Measurements from ENCODE around the gene XPO1.
"Not testable (repeated sequence)": the region's sequence is repeated elsewhere in the genome, so short reads cannot be mapped to it uniquely, and the experiment has no call there.

The XPO1 gene

DNA sequence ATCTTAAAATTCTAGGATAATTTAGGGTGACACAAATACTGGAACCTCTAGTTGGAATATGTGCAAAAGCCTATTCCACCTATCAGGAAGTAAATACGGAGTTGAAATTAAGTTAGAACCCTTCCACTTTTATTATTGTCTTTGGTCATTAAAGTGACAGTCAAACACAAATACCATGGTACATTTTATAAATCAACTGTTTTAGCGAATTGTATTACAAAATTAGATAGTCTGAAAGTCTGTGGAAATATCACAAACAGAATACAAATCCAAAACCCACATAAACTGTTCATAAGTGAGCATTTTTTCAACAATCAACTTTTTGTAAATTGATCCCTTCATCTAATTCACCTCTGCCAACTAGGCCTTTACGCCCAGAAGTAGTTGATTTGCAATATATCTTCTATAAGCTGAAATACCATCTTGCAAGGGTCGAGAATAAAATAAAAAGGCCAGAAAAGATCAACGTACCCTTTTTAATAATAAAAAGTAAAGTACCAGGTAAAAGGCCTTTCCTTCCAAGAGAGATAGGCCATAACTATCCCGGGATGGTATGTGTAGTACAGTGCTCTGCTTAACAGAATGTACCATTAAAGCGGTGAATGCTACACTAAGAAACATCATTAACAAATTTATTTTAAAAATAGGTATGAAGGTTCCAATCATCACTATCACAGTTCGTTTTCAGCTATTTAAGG is 68.6 kb downstream of the XPO1 start:
- no peak for DNase-seq (ENCODE audit: low read depth in 2 of 2)

DNA sequence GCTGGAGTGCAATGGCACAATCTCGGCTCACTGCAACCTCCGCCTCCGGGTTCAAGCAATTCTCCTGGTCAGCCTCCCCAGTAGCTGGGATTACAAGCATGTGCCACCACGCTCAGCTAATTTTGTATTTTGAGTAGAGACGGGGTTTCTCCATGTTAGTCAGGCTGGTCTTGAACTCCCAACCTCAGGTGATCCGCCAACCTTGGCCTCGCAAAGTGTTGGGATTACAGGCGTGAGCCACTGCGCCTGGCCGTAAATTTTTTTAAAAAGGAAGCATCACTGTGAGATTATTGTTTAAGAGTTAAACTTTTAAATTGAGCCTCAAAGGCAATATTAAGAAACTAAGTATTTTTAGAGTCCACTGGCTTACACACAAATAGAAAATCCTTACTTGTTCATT is 69.9 kb downstream of the XPO1 start:
- not testable (repeated sequence) for DNase-seq (ENCODE audit: low read depth in 2 of 2)

DNA sequence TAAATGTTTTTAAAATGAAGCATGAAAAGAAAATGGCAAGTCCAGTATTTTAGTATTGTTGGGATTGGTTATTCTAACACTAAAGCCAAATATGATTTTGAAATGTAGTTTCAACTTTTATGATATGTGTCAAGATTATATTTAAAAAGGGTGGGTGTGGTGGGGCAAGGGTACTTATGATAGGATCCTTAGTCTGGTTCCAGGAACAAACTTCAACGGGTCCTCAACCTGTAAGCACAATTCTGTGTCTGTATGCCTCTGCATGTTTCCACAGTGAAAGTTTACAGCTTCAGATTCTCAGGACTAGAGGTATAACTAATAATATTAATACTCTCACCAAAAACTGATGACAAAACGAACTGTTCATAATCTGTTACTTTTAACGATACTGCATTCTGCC is 73.1 kb downstream of the XPO1 start:
- DNase-seq (ENCODE audit: low read depth in 2 of 2) = no peak

DNA sequence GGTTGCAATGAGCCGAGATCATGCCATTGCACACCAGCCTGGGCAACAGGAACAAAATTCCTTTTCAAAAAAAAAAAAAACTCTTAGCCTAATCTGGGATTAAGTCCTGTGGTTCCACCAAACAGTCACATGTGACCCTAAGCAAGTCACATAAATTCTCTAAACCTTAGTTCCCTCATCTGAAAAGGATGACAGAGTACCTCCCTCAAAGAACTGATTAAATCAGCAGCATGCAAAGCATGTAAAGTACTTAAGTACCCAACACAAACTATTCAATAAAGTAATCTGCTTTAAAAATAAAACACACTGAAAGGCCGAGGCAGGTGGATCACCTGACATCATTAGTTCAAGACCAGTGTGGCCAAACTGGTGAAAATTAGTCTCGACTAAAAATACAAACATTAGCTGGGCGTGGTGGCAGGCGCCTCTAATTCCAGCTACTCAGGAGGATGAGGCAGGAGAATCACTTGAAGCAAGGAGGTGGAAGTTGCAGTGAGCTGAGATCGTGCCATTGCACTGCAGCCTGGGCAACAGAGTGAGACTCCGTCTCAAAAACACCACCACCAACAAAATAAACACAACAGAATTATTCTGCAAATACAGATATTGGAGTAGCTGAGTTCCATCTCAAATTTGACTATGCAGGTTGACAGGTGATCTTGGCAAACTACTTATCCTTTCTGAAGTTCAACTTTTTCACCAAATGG is 74.2 kb downstream of the XPO1 start:
- no peak for DNase-seq (ENCODE audit: low read depth in 2 of 2)

DNA sequence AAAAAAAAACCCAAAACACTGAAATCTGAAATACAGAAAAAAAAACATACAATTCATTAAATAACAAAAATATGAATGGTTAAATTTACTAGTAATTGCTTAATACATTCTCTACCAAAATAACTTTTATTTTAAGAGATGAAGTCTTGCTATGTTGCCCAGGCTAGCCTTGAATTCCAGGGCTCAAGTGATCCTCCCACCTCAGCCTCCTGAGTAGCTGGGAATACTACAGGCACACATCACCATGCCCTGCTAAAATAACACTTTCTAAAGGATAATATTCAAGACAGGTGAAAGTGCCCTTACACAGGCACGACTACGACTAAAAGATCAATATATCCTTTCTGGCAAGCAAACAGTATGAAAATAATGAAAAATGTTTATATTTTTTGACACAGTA is 76.8 kb downstream of the XPO1 start:
- DNase-seq (ENCODE audit: low read depth in 2 of 2) = no peak

DNA sequence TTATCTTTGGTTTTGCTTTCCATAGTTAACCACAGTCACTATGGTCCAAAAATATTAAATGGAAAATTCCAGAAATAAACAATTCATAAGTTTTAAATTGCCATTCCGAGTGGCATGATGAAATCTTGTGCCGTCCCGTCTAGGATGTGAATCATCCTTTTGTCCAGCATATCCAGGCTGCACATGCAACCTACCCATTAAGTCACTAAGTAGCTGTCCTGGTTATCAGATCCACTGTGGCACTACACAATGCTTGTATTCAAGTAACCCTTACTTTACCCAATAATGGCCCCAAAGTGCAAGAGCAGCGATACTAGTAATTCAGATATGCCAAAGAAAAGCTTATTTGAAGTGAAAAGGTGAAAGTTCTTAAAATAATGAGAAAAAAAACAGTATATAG is 78.0 kb downstream of the XPO1 start:
- DNase-seq (ENCODE audit: low read depth in 2 of 2) = no peak

DNA sequence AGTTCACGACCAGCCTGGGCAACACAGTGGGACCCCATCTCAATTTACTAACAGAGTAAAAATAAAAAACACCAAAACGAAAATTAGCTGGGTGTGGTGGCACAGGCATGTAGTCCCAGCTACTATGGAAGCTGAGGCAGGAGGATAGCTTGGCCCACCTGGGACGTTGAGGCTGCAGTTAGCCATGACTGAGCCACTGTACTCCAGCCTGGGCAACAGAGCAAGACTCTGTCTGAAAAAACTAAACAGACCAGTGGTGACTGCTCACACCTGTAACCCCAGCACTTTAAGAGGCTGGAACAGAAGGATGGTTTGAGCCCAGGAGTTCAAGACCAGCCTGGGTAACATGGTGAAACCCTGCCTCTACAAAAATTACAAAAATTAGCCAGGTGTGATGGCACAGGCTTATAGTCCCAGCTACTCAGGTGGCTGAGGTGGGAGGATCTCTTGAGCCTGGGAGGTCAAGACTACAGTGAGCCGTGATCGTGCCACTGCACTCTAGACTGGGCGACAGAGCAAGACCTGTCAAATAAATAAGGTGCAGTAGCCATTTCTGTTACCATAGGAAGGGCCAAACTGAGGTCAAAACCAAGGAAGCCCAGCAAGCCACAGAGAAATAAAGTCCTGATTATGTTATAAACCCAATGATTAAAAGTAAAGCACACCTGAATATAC is 81.3 kb downstream of the XPO1 start:
- no peak for DNase-seq (ENCODE audit: low read depth in 2 of 2)

DNA sequence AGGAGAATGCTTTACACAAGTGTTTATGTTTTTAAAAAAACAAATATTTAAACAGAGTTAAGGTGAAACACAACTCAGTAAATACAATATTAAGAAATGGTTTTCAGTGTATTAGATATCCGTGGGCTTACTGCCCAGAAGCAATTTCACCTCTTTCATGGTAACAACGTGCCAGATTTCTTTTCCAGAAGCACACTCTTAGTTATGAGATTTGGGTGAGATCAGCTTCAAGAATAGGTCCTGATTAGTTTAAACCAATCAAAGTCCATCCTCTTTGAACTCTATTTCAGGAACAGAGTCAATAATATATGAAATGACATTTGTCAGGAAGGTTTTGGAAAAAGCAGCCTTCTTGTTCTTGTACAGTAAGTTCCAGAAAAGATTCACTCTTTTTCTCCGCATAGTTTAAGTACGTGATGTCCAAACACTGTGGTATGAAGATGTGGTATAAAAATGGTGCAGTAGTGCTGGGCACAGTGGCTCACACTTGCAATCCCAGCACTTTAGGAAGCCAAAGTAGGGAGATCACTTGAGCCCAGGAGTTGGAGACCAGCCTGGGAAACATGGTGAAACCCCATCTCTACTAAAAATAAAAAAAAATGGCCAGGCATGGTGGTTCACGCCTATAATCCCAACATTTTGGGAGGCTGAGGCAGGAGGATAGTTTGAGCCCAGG is 81.9 kb downstream of the XPO1 start:
- DNase-seq (ENCODE audit: low read depth in 2 of 2) = no peak

DNA sequence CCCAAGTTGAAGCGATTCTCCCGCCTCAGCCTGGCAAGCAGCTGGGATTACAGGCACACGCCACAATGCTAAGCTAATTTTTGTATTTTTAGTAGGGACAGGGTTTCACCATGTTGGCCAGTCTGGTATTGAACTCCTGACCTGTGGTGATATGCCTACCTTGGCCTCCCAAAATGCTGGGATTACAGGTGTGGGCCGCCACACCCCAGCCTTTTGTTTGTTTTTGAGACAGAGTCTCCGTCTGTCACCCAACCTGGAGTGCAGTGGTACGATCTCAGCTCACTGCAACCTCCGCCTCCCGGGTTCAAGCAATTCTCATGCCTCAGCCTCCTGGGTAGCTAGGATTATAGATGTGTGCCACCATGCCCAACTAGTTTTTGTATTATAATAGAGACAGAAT is 83.2 kb downstream of the XPO1 start:
- DNase-seq (ENCODE audit: low read depth in 2 of 2) = not testable (repeated sequence)

DNA sequence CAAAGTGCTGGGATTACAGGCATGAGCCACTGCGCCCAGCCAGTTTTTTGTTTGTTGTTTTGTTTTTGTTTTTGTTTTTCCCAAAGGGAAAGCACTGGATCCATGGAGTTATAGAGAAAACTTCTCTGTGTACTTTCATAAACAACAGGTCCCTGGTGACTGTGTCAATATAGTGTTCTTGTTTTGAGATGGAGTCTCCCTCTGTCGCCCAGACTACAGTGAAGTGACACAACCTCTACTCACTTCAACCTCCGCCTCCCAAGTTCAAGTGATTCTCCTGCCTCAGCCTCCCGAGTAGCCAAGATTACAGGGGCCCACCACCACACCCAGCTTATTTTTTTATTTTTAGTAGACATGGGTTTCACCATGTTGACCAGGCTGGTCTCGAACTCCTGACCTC is 83.8 kb downstream of the XPO1 start:
- DNase-seq (ENCODE audit: low read depth in 2 of 2) = no peak

DNA sequence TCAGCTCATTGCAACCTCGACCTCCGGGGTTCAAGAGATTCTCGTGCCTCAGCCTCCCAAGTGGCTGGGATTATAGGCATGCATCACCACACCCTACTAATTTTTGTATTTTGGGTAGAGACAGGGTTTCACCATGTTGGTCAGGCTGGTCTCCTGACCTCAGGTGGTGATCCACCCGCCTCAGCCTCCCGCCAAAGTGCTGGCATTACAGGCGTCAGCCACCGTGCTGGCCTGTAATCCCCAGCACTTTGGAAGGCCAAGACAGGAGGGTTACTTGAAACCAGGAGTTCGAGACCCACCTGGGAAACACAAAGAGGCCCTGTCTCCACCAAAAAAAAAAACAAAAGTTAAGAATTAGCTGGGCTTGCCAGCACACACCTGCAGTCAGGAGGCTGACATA is 85.8 kb downstream of the XPO1 start:
- DNase-seq (ENCODE audit: low read depth in 2 of 2) = no peak

DNA sequence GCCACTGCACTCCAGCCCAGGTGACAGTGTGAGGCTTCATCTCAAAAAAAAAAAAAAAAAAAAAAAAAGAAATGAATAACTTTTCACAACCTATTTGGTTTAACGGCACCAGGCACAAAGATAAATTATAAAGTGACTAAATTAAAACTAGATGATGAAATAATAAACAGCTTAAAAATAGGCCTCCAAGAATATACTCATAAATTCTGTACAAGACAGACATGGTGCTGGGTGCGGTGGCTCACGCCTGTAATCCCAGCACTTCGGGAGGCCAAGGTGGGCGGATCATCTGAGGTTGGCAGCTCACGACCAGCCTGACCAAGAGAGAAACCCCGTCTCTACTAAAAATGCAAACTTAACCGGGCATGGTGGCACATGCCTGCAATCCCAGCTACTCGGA is 87.0 kb downstream of the XPO1 start:
- DNase-seq (ENCODE audit: low read depth in 2 of 2) = no peak

DNA sequence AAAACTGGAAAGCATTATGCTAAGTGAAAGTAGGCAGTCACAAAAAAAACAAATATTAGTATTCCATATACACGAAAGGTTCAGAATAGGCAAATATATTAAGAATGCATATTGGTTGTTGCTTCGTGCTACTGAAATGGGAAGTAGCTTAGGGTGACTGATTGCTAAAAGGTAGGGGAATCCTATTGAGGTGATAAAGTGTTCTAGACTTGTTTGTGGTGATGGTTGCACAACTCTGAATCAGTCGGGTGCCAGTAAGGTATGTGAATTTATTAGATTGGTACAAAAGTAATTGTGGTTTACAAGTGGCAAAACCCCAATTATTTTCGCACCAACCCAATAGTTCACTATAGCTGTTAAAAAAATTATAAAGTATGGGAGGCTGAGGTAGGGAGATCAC is 88.0 kb downstream of the XPO1 start:
- DNase-seq (ENCODE audit: low read depth in 2 of 2) = no peak

DNA sequence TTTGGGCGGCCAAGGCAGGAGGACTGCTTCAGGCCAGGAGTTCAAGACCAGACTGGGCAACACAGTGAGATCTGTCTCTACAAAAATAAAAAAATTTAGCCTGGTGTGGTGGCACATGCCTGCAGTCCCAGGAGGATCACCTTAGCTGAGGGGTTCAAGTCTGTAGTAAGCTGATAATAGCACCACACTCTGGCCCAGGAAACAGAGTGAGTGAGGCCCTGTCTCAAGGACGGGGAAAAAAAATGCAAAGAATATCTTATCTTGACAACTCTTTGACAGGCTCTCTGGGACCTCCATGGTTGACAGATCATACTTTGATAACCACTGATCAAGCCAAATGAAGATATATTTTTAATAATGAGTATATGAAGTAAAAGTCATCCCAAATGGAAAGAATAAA is 89.9 kb downstream of the XPO1 start:
- DNase-seq (ENCODE audit: low read depth in 2 of 2) = no peak

DNA sequence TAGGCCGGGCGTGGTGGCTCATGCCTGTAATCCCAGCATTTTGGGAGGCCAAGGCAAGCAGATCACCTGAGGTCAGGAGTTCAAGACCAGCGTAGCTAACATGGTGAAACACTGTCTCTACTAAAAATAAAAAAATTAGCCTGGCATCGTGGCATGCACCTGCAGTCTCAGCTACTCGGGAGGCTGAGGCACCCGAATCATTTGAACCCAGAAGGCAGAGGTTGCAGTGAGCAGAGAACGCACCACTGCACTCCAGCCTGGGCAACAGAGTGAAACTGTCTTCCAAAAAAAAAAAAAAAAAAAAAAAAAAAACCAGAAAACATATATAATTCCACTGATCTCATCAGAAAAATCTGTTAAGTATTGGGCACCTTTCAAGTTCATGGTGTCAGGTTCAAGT is 91.2 kb downstream of the XPO1 start:
- not testable (repeated sequence) for DNase-seq (ENCODE audit: low read depth in 2 of 2)

DNA sequence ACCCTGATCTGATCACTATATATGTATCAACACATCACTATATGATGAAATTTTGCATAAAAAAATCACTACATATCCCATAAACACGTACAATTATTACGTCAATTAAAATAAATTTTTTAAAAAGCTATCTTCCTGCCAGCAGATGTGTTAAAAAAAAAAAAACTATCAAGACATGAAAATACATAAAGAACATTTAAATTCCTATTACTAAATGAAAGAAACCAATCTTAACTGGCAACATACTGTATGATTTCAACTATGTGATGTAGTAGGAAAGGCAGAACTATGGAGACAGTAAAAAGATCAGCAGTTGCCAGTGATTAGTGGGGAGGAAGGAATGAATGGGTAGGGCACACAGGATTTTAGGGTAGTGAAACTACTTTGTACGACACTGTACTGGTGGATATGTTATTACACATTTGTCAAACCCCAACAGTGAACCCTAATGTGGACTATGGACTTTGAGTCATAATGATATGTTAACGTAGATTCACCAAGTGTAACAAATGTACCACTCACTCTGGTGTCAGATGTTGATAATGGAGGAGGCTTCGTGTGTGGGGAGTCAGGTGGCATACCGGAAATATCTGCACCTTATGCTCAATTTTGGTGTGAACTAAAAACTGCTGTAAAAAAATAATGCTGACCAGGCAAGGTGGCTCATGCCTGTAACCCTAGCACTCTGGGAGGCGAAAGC is 94.7 kb downstream of the XPO1 start:
- no peak for DNase-seq (ENCODE audit: low read depth in 2 of 2)

DNA sequence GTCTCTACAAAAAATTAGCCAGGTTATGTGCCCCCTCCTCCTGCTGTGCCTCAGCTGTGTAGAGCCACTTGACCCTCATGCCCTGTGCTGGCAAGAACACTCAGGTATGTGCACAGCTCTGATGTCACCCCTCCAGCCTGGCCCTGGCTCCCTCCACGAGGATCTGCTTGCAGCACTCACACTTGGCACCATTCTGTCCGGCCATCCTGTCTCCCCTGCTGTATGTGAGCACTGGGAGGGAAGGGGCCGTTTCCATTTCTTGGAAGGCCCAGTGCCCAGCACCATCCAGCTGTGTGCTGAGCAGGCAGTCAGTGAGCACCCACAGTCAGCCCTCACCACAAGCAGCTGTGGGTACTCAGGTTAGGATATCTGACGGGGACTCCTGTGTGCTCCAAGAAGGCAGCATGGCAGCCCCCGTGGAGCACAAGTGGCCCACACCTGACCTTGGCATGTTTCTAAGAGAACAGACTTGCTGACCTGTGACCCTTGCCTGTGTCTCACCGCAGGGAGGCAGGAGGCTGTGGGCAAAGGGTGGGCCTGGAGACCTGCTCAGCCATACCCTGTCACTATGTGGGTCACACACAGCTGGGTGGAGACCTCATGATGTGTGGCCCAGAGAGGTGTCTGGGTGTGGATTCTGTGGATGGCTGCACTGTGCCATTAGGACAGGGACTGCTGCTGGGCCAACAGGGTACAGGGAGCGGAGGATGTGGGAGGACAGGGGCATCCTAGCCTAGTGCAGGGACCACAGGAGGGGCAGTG is 98.7 kb downstream of the XPO1 start:
- no peak for DNase-seq (ENCODE audit: low read depth in 2 of 2)

DNA sequence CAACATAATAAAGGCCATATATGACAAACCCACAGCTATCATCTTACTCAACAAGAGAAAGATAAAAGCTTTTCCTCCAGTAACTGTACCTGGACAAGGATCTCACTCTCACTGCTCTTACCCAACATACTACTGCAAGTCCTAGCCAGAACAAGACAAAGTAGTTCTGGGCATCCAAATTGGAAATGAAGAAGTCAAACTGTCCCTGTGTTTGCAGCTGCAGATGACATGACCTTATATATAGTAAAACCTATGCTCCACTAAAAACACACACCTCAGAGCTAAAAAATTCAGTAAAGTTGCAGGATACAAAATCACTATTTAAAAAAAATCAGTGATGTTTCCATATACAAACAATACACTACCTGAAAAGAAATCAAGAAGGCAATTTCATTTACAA is 99.5 kb downstream of the XPO1 start:
- no peak for DNase-seq (ENCODE audit: low read depth in 2 of 2)

DNA sequence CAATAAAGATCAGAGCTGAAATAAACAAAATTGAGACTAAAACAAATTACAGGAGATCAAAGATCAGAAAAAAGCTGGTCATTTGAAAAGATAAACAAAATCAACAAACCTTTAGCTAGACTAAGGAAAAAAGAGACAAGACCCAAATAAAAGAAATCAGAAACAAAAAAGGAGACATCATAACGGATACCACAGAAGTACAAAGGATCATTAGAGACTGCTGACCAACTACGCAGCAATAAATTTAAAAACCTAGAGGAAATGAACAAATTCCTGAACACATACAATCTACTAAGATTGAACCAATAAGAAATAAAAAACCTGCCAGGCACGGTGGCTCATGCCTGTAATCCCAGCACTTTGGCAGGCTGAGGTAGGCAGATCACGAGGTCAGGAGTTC is 101.0 kb downstream of the XPO1 start:
- DNase-seq (ENCODE audit: low read depth in 2 of 2) = no peak

DNA sequence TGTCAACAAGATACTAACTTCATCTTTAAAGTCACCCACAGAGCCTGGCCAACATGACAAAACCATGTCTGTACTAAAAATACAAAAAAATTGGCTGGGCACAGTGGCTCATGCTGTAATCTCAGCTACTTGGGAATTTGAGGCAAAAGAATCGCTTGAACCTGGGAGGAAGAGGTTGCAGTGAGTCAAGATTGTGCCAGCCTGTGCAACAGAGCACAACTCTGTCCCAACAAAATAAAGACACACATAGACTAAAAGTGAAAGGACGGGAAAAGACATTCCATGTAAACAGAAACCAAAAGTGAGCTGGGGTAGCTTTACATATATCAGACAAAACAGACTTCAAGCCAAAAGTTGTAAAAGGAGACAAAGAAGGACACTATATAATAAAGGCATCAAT is 102.1 kb downstream of the XPO1 start:
- no peak for DNase-seq (ENCODE audit: low read depth in 2 of 2)

DNA sequence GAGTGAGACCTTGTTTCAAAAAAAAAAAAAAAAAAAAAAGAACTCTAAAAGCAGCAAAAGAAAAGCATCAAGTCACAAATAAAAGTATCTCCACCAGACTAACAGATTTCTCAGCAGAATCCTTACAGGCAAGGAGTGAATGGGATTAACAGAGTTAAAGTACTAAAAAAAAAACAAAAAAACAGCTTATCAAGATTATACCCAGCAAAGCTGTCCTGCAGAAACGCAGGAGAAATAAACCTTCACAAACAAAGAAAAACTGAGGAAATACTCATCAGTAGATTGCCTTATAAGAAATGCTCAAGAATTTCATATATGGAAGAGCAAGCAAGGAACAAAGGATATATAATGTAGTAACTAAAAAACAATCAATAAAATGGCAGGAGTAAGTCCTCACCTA is 102.9 kb downstream of the XPO1 start:
- no peak for DNase-seq (ENCODE audit: low read depth in 2 of 2)
